Occipital lobe (tissue), 2 donors: Measurements from ENCODE around the gene SLC17A9. TPM values are rescaled to one million over a fixed set of nuclear protein-coding genes. Genes with fewer than 3 reads are reported as not detected.

ENCODE experiments used
- DNase-seq: peaks from one replicate; lab custom pipeline; 2025; lab: John Stamatoyannopoulos, UW
- total RNA-seq: library from RNA; depleted of rRNA; stranded (reverse); fragments of >200 nt; gene quantifications from one replicate; pipeline ENCODE4 v1.2.3, GENCODE V29; 2014

The SLC17A9 gene
- total RNA-seq, 1 donor from 2014 or later = 0.16 TPM

GRCh38 chr20:63016514-63017075 is 64.1 kb downstream of the SLC17A9 start:
- no peak for DNase-seq

DNA sequence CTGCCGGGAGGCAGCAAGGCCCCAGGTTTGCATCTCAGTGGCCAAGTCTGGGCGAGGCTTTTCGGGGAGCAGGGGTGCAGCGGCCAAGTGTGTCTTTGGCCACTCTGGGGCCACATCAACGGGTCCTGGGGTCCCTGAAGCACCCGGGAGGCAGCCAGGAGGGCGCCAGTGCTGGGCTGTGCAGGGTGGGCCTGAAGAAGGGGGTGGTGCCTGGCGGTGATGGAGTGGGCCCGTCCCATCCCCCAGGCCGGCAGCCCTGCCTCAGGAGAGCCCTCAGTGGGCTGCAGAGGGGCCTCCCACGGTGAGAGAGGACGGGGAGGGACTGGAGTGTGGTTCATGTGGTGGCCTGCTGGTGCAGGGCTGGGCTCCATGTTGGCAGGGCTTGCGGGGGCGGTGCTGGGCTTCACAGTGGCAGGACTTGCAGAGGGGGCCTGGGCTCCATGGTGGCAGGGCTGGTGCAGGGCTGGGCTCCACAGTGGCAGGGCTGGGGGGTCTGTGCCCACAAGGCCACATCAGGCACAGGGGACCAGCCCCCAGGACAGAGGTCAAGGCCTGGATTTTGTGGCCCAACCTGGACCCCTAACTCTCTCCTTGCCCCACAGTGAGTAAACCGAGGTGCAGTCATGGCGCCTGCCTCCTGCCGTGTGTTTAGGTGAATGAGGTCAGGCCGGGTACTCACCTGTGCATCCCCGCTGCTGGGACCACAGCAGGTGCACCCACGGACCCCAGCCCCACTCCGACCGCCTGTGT is 64.7 kb downstream of the SLC17A9 start:
- DNase-seq = no peak

GRCh38 chr20:63017826-63018411 is 65.4 kb downstream of the SLC17A9 start:
- DNase-seq = no peak

Other genes with a start within 250 kb of the SLC17A9 start
- gene NTSR1, start 243.9 kb upstream of the SLC17A9 start, total RNA-seq = 6.7 TPM
- gene MRGBP, start 156.2 kb upstream of the SLC17A9 start, total RNA-seq = 20.1 TPM
- gene OGFR, start 147.9 kb upstream of the SLC17A9 start, total RNA-seq = 21.5 TPM
- 37.1 TPM for gene COL9A3, start 135.7 kb upstream of the SLC17A9 start, total RNA-seq
- gene TCFL5, start 90.9 kb upstream of the SLC17A9 start, total RNA-seq = 12.3 TPM
- gene DIDO1, start 26.2 kb upstream of the SLC17A9 start, total RNA-seq = 43.4 TPM
- gene GID8, start 14.6 kb upstream of the SLC17A9 start, total RNA-seq = 56.9 TPM
- not detected for gene BHLHE23, start 54.3 kb downstream of the SLC17A9 start, total RNA-seq